Medulla oblongata (tissue), 1 donor: ENCODE data around the gene GBP5.
"Not testable (repeated sequence)": the region's sequence is repeated elsewhere in the genome, so short reads cannot be mapped to it uniquely, and the experiment has no call there.

ENCODE experiments used
- DNase-seq: peaks from one replicate; pipeline ENCODE4 v3.0.0-alpha.2; 2015; ENCODE audit errors: extremely low spot score

GBP5 gene

GRCh38 chr1:89272269-89273041 lies at the start of gene GBP5:
Gene GBP5, minus strand, starts transcription at chr1:89272860. Its CDS starts 3,305 bp downstream, at chr1:89269555.
- DNase-seq, result not testable (repeated sequence)

- DNase-seq, result no peak
Observed at GRCh38 chr1:89322402-89322801, 49.7 kb upstream of the GBP5 start.

- no peak for DNase-seq
Observed at GRCh38 chr1:89312572-89312971, 39.9 kb upstream of the GBP5 start.

GRCh38 chr1:89311757-89312156 lies 39.1 kb upstream of the GBP5 start:
- no peak for DNase-seq

- no peak for DNase-seq
Observed at GRCh38 chr1:89310976-89311375, 38.3 kb upstream of the GBP5 start.

GRCh38 chr1:89310505-89310904 lies 37.8 kb upstream of the GBP5 start:
- peak; percentile 16 for DNase-seq

- DNase-seq, result no peak
Observed at GRCh38 chr1:89309828-89310227, 37.2 kb upstream of the GBP5 start.

- DNase-seq, result no peak
Observed at GRCh38 chr1:89306273-89306672, 33.6 kb upstream of the GBP5 start.

- no peak for DNase-seq
Observed at GRCh38 chr1:89305493-89305892, 32.8 kb upstream of the GBP5 start.

- DNase-seq, result no peak
Observed at GRCh38 chr1:89304572-89305230, 32.0 kb upstream of the GBP5 start.

GRCh38 chr1:89302697-89303332 lies 30.2 kb upstream of the GBP5 start:
- no peak for DNase-seq

- not testable (repeated sequence) for DNase-seq
Observed at GRCh38 chr1:89299739-89300463, 27.2 kb upstream of the GBP5 start.

GRCh38 chr1:89298461-89298860 lies 25.8 kb upstream of the GBP5 start:
- no peak for DNase-seq

- no peak for DNase-seq
Observed at GRCh38 chr1:89295187-89295586, 22.5 kb upstream of the GBP5 start.

- no peak for DNase-seq
Observed at GRCh38 chr1:89291276-89291675, 18.6 kb upstream of the GBP5 start.

GRCh38 chr1:89288051-89288340 lies 15.3 kb upstream of the GBP5 start:
- no peak for DNase-seq

- DNase-seq, result no peak
Observed at GRCh38 chr1:89287181-89288050, 14.8 kb upstream of the GBP5 start.

GRCh38 chr1:89286549-89287180 lies 14.0 kb upstream of the GBP5 start:
- DNase-seq, result no peak

- no peak for DNase-seq
Observed at GRCh38 chr1:89285745-89286380, 13.2 kb upstream of the GBP5 start.

GRCh38 chr1:89284078-89284763 lies 11.6 kb upstream of the GBP5 start:
- not testable (repeated sequence) for DNase-seq
